ENCODE measurements around the gene CDH4.
"Not testable (repeated sequence)": the region's sequence is repeated elsewhere in the genome, so short reads cannot be mapped to it uniquely, and the experiment has no call there.

CDH4 gene

GRCh38 chr20:61268024-61268423 is 16.0 kb downstream of the CDH4 start:
- no peak overlapping the region for H2AFZ ChIP-seq (ENCODE audit: low read depth, low read length, severe bottlenecking)
- H3K27me3 ChIP-seq (ENCODE audit: low read length), result no peaks in the 10 kb centered on the region
- H3F3A ChIP-seq (ENCODE audit: insufficient read depth), result no peaks in the 10 kb centered on the region
- H3K9me2 ChIP-seq (replicated peaks; ENCODE audit: insufficient read depth, low read length), result no peaks in the 10 kb centered on the region
- no peak overlapping the region for H3K4me2 ChIP-seq (ENCODE audit: low read depth, low read length, poor library complexity, severe bottlenecking)
- H4K20me1 ChIP-seq (ENCODE audit: low read depth, low read length), result no peaks in the 10 kb centered on the region
- H3K36me3 ChIP-seq (ENCODE audit: low read length), result no peaks in the 10 kb centered on the region
- H3K9me3 ChIP-seq (ENCODE audit: insufficient read depth, low read length), result no peaks in the 10 kb centered on the region
- TF ChIP-seq CTCF (IDR thresholded peaks at IDR 0.05; ENCODE audit: insufficient read depth, low read length, poor library complexity, severe bottlenecking), result no peak
- no peak for TF ChIP-seq EZH2phosphoT487 (conservative IDR thresholded peaks at IDR 0.05; ENCODE audit: low read length)
- H3K27ac ChIP-seq (ENCODE audit: low read depth, low read length), result no peak overlapping the region
- H3K79me2 ChIP-seq (ENCODE audit: insufficient read depth, low read length), result no peaks in the 10 kb centered on the region
- H3K9ac ChIP-seq (ENCODE audit: low read length), result no peak overlapping the region
- H3K4me3 ChIP-seq (ENCODE audit: insufficient read depth, low read length, poor library complexity, severe bottlenecking), result no peak overlapping the region

DNA sequence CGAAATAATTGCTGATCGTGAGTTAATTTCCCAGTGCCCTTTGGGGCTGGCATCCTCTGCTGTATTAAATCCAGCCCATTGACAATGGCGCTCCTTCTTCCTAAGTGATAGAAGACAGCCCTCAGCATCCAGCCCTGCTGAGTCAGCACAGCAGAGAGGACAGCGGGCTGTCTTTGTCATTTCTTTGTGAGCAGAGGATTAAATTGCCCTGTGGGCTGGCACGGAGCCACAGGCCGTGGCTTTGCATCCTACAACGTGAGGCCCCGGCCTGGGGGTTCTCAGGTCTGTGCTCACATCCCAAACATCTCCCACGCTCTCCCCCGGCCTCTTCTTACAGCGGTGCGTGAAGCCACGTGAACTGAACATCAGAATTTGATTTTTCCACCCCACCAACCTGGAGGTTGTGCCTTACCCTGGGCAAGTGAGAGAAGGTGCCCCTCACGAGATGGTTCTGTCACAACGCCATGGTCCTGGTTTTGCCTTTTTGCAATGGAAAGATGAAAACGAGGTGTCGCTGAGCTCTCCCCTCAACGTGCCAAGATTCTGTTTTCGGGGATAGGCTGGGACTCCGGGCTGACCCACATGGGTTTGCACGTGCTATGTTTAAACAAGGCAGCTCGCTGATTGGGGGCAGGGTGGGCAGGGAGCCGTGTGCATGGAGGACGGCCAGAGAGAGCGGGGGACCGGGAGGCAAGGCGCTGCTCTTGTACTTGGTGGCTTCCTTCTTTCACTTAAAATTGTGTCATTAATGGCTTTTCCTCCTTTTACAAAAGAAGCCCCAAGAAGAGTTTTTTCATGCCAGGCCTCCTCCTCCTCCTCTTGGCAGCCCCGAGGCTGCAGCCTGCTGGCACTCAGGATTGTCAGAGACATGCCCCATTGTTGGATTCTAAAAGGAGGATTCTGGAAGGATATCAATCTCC is 19.5 kb downstream of the CDH4 start:
- no peak overlapping the region for H3K9ac ChIP-seq (ENCODE audit: low read length)
- no peaks in the 10 kb centered on the region for H4K20me1 ChIP-seq (ENCODE audit: low read depth, low read length)
- H3K27me3 ChIP-seq (ENCODE audit: low read length), result no peaks in the 10 kb centered on the region
- TF ChIP-seq EZH2phosphoT487 (conservative IDR thresholded peaks at IDR 0.05; ENCODE audit: low read length), result no peak
- TF ChIP-seq CTCF (IDR thresholded peaks at IDR 0.05; ENCODE audit: insufficient read depth, low read length, poor library complexity, severe bottlenecking), result no peak
- no peak overlapping the region for H3K27ac ChIP-seq (ENCODE audit: low read depth, low read length)
- no peak overlapping the region for H3K4me3 ChIP-seq (ENCODE audit: insufficient read depth, low read length, poor library complexity, severe bottlenecking)
- no peak overlapping the region for H3K4me2 ChIP-seq (ENCODE audit: low read depth, low read length, poor library complexity, severe bottlenecking)
- H3K36me3 ChIP-seq (ENCODE audit: low read length), result no peaks in the 10 kb centered on the region
- no peaks in the 10 kb centered on the region for H3K9me2 ChIP-seq (replicated peaks; ENCODE audit: insufficient read depth, low read length)
- no peaks in the 10 kb centered on the region for H3K9me3 ChIP-seq (ENCODE audit: insufficient read depth, low read length)
- no peak overlapping the region for H2AFZ ChIP-seq (ENCODE audit: low read depth, low read length, severe bottlenecking)
- no peaks in the 10 kb centered on the region for H3F3A ChIP-seq (ENCODE audit: insufficient read depth)
- no peaks in the 10 kb centered on the region for H3K79me2 ChIP-seq (ENCODE audit: insufficient read depth, low read length)

DNA sequence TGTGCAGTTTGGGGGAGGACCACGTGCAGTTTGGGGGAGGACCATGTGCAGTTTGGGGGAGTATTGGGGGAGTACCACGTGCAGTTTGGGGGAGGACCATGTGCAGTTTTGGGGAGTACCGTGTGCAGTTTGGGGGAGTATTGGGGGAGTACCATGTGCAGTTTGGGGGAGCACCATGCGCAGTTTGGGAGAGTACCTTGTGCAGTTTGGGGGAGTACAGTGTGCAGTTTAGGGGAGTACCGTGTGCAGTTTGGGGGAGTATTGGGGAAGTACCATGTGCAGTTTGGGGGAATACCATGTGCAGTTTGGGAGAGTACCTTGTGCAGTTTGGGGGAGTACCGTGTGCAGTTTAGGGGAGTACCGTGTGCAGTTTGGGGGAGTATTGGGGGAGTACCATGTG is 21.0 kb downstream of the CDH4 start:
- not testable (repeated sequence) for H4K20me1 ChIP-seq (ENCODE audit: low read depth, low read length); H3K27me3 ChIP-seq (ENCODE audit: low read length); H3K9me2 ChIP-seq (replicated peaks; ENCODE audit: insufficient read depth, low read length); H3K27ac ChIP-seq (ENCODE audit: low read depth, low read length); H3K79me2 ChIP-seq (ENCODE audit: insufficient read depth, low read length); H3K9ac ChIP-seq (ENCODE audit: low read length); H2AFZ ChIP-seq (ENCODE audit: low read depth, low read length, severe bottlenecking); H3K36me3 ChIP-seq (ENCODE audit: low read length); H3K4me2 ChIP-seq (ENCODE audit: low read depth, low read length, poor library complexity, severe bottlenecking); H3F3A ChIP-seq (ENCODE audit: insufficient read depth); H3K9me3 ChIP-seq (ENCODE audit: insufficient read depth, low read length); H3K4me3 ChIP-seq (ENCODE audit: insufficient read depth, low read length, poor library complexity, severe bottlenecking)

DNA sequence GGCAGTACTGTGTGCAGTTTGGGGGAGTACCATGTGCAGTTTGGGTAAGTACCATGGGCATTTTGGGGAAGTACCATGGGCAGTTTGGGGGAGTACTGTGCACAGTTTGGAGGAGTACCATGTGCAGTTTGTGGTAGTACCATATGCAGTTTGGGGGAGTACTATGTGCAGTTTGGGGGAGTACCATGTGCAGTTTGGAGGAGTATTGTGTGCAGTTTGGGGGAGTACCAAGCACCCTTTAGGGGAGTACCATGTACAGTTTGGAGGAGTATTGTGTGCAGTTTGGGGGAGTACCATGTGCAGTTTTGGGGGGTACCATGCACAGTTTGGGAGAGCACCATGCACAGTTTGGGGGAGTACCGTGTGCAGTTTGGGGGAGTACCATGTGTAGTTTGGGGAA is 21.6 kb downstream of the CDH4 start:
- not testable (repeated sequence) for H3K9me2 ChIP-seq (replicated peaks; ENCODE audit: insufficient read depth, low read length); H3K27ac ChIP-seq (ENCODE audit: low read depth, low read length); H3K4me3 ChIP-seq (ENCODE audit: insufficient read depth, low read length, poor library complexity, severe bottlenecking); H3K79me2 ChIP-seq (ENCODE audit: insufficient read depth, low read length); H3K4me2 ChIP-seq (ENCODE audit: low read depth, low read length, poor library complexity, severe bottlenecking); H4K20me1 ChIP-seq (ENCODE audit: low read depth, low read length); H3F3A ChIP-seq (ENCODE audit: insufficient read depth); H3K9me3 ChIP-seq (ENCODE audit: insufficient read depth, low read length); H3K27me3 ChIP-seq (ENCODE audit: low read length); H2AFZ ChIP-seq (ENCODE audit: low read depth, low read length, severe bottlenecking); H3K9ac ChIP-seq (ENCODE audit: low read length); H3K36me3 ChIP-seq (ENCODE audit: low read length)
